K562 (cell line): ENCODE data around the gene RABGAP1L. TPM values are rescaled to one million over a fixed set of nuclear protein-coding genes. Genes with fewer than 3 reads are reported as not detected.
A peak's percentile ranks its signal among the peaks of the same experiment; 100 is the strongest.

ENCODE experiments used
- BRD4 ChIP-seq: fragments of 200-600 bp; sonication (generic); IDR thresholded peaks from 2 replicates; pipeline ENCODE4 v1.6.1; 2017; ENCODE audit warnings: inconsistent platforms
- CREM ChIP-seq: IDR thresholded peaks from 2 replicates; pipeline ENCODE4 v1.6.1; 2014; ENCODE audit warnings: antibody characterized with exemption, low read depth
- CTBP1 ChIP-seq: fragments of 450-650 bp; IDR thresholded peaks from 2 replicates; pipeline ENCODE4 v1.6.1; 2016; ENCODE audit warnings: borderline replicate concordance
- EHMT2 ChIP-seq: fragments of 450-650 bp; IDR thresholded peaks from 2 replicates; pipeline ENCODE4 v1.6.1; 2018; ENCODE audit warnings: antibody characterized with exemption
- ELK1 ChIP-seq: sonication (generic); formaldehyde crosslinking; IDR thresholded peaks from 2 replicates; pipeline ENCODE4 v1.8.1; 2022; ENCODE audit warnings: missing genetic modification reagents
- GTF2E2 ChIP-seq: fragments of 200-800 bp; sonication (Bioruptor generic); IDR thresholded peaks from 2 replicates; pipeline ENCODE4 v1.6.1; 2016; ENCODE audit warnings: missing genetic modification characterization, missing compliant biosample characterization
- HBP1 ChIP-seq: fragments of 450-650 bp; formaldehyde crosslinking; IDR thresholded peaks from 2 replicates; pipeline ENCODE4 v1.4.0; 2022; ENCODE audit warnings: missing genetic modification characterization
- NR1H2 ChIP-seq: sonication (generic); formaldehyde crosslinking; IDR thresholded peaks from 2 replicates; pipeline ENCODE4 v1.4.0; 2020; ENCODE audit warnings: mild to moderate bottlenecking, missing genetic modification reagents
- RBM17 ChIP-seq: fragments of 200-400 bp; formaldehyde crosslinking; IDR thresholded peaks from 2 replicates; pipeline ENCODE4 v1.6.1; 2017; ENCODE audit warnings: low read depth, mild to moderate bottlenecking, low read length, borderline replicate concordance
- RUNX1 ChIP-seq: sonication (generic); IDR thresholded peaks from 2 replicates; pipeline ENCODE4 v1.6.1; 2016; ENCODE audit warnings: antibody characterized with exemption, low read depth
- SRSF3 ChIP-seq: fragments of 200-400 bp; formaldehyde crosslinking; IDR thresholded peaks from 2 replicates; pipeline ENCODE4 v1.6.1; 2016; ENCODE audit warnings: mild to moderate bottlenecking, low read length, moderate library complexity; ENCODE audit not compliant: insufficient read depth
- TCF7 ChIP-seq: sonication (generic); IDR thresholded peaks from 2 replicates; pipeline ENCODE4 v1.6.1; 2016; ENCODE audit warnings: antibody characterized with exemption, borderline replicate concordance
- TEAD4 ChIP-seq, 2 experiments: sonication (generic) in 1 of 2; formaldehyde crosslinking in 1 of 2; IDR thresholded peaks; 2 replicates each; pipeline versions ENCODE4 v1.6.1 to v1.8.0; 2012 to 2022; ENCODE audit warnings: borderline replicate concordance in 1 of 2, inconsistent platforms in 1 of 2, low read length in 1 of 2, mild to moderate bottlenecking in 1 of 2, missing genetic modification reagents in 1 of 2
- USF1 ChIP-seq: sonication (generic); formaldehyde crosslinking; IDR thresholded peaks from 2 replicates; pipeline ENCODE4 v1.9.0; 2022; ENCODE audit warnings: mild to moderate bottlenecking, missing genetic modification reagents
- XRCC5 ChIP-seq: fragments of 200-400 bp; formaldehyde crosslinking; IDR thresholded peaks from 2 replicates; pipeline ENCODE4 v1.6.1; 2017; ENCODE audit warnings: low read depth, mild to moderate bottlenecking, low read length
- ZFPM2 ChIP-seq: fragments of 250-450 bp; sonication (Bioruptor Pico); IDR thresholded peaks from 2 replicates; pipeline ENCODE4 v1.5.1; 2022; ENCODE audit warnings: mild to moderate bottlenecking
- ZNF232 ChIP-seq: sonication (generic); formaldehyde crosslinking; IDR thresholded peaks from 2 replicates; pipeline ENCODE4 v1.8.0; 2022; ENCODE audit warnings: mild to moderate bottlenecking, missing genetic modification reagents
- polyA plus RNA-seq, 8 experiments: library from polyadenylated mRNA; depleted of rRNA in 4 of 8; stranded (reverse) in 5 of 8; unstranded in 3 of 8; fragments of >200 nt; fragmentation: Nextera tagmentation in 2 of 8; fragmentation: Illumina TruSeq in 1 of 8; extraction: Ambion mirVana in 2 of 8; extraction: Trizol in 1 of 8; gene quantifications; 2 replicates each; pipeline versions ENCODE4 v1.2.1 to v1.2.3, GENCODE V29; 2011 to 2014; ENCODE audit warnings: inconsistent platforms in 1 of 8, missing spikeins in 1 of 8
- total RNA-seq, 7 experiments: library from RNA; depleted of rRNA in 6 of 7; stranded (reverse); fragments of >200 nt in 6 of 7; fragmentation: Illumina TruSeq in 2 of 7; extraction: Trizol in 2 of 7; gene quantifications; 2 replicates each; pipeline versions ENCODE4 v1.2.1 to v1.2.3, GENCODE V29; 2011 to 2021; ENCODE audit warnings: low replicate concordance in 1 of 7
- TF ChIP-seq, protein P1 (sequence below): fragments of 450-650 bp; IDR thresholded peaks from 2 replicates; pipeline ENCODE4 v1.6.1; 2018; ENCODE audit not compliant: partially characterized antibody
- TF ChIP-seq, protein P2 (sequence below): fragments of 200-800 bp; sonication (Bioruptor generic); IDR thresholded peaks from 2 replicates; pipeline ENCODE4 v1.6.1; 2017; ENCODE audit warnings: missing genetic modification characterization, missing compliant biosample characterization

RABGAP1L gene
- total and polyA plus RNA-seq, 9 of the 15 experiments (the other 6 are each of a cell fraction or from before 2014, with no cell fraction given): 16.5 to 44.9 (median 26.7) TPM

GRCh38 chr1:174999216-174999935 is 840.1 kb downstream of the RABGAP1L start (continued):
- TF ChIP-seq ELK1 (CRISPR knock-in tag) (no peak), RUNX1 (no peak), RBM17 (no peak), EHMT2 (peak; percentile 67; the same call in 1 of the 2 replicates), XRCC5 (peak; percentile 84), ZFPM2 (0 out of 2 replicates have a peak, but pooled peaks have one; percentile 28), CTBP1 (peak; percentile 29; the same call in 1 of the 2 replicates), BRD4 (0 out of 2 replicates have a peak, but pooled peaks have one; percentile 23), USF1 (CRISPR knock-in tag) (peak; percentile 97), NR1H2 (0 out of 2 replicates have a peak, but pooled peaks have one; percentile 52), ZNF232 (CRISPR knock-in tag) (peak; percentile 40; the same call in 1 of the 2 replicates), CREM (peak; percentile 99), HBP1 (CRISPR knock-in tag) (0 out of 2 replicates have a peak, but pooled peaks have one; percentile 3), SRSF3 (no peak), TCF7 (no peak), GTF2E2 (tag) (peak; percentile 2; the same call in 1 of the 2 replicates), TEAD4 (IDR thresholded peaks at IDR 0.05; ENCODE audit: low read length) (peak; percentile 68; the same call in 1 of the 2 replicates), TEAD4 (CRISPR knock-in tag; IDR thresholded peaks at IDR 0.05; ENCODE audit: borderline replicate concordance) (no peak)
- TF ChIP-seq, protein P1, sequence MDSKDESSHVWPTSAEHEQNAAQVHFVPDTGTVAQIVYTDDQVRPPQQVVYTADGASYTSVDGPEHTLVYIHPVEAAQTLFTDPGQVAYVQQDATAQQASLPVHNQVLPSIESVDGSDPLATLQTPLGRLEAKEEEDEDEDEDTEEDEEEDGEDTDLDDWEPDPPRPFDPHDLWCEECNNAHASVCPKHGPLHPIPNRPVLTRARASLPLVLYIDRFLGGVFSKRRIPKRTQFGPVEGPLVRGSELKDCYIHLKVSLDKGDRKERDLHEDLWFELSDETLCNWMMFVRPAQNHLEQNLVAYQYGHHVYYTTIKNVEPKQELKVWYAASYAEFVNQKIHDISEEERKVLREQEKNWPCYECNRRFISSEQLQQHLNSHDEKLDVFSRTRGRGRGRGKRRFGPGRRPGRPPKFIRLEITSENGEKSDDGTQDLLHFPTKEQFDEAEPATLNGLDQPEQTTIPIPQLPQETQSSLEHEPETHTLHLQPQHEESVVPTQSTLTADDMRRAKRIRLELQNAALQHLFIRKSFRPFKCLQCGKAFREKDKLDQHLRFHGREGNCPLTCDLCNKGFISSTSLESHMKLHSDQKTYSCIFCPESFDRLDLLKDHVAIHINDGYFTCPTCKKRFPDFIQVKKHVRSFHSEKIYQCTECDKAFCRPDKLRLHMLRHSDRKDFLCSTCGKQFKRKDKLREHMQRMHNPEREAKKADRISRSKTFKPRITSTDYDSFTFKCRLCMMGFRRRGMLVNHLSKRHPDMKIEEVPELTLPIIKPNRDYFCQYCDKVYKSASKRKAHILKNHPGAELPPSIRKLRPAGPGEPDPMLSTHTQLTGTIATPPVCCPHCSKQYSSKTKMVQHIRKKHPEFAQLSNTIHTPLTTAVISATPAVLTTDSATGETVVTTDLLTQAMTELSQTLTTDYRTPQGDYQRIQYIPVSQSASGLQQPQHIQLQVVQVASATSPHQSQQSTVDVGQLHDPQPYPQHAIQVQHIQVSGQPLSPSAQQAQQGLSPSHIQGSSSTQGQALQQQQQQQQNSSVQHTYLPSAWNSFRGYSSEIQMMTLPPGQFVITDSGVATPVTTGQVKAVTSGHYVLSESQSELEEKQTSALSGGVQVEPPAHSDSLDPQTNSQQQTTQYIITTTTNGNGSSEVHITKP: no peak
- TF ChIP-seq, protein P2, sequence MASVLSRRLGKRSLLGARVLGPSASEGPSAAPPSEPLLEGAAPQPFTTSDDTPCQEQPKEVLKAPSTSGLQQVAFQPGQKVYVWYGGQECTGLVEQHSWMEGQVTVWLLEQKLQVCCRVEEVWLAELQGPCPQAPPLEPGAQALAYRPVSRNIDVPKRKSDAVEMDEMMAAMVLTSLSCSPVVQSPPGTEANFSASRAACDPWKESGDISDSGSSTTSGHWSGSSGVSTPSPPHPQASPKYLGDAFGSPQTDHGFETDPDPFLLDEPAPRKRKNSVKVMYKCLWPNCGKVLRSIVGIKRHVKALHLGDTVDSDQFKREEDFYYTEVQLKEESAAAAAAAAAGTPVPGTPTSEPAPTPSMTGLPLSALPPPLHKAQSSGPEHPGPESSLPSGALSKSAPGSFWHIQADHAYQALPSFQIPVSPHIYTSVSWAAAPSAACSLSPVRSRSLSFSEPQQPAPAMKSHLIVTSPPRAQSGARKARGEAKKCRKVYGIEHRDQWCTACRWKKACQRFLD (CRISPR knock-in tag): peak; percentile 21; the same call in 1 of the 2 replicates
